DOHH2 (cell line): ENCODE results near the gene MFAP3L.

Experiments used
- CTCF ChIP-seq: fragments of 200-600 bp; sonication (generic); IDR thresholded peaks from one replicate; pipeline ENCODE4 v1.5.1; 2014; ENCODE audit warnings: antibody characterized with exemption, mild to moderate bottlenecking, low read depth, low read length; ENCODE audit not compliant: poor library complexity, severe bottlenecking
- EZH2phosphoT487 ChIP-seq: fragments of 200-600 bp; sonication (generic); IDR thresholded peaks from 2 replicates; pipeline ENCODE4 v1.6.1; 2017; ENCODE audit warnings: borderline replicate concordance, mild to moderate bottlenecking, antibody characterized with exemption, low read length, moderate library complexity, mixed read lengths

GRCh38 chr4:170001011-170001744 is 25.0 kb downstream of the MFAP3L start:
- TF ChIP-seq EZH2phosphoT487, result no peak
- TF ChIP-seq CTCF, result no peak
